Measurements from ENCODE around the gene SCAPER. TPM values are rescaled to one million over a fixed set of nuclear protein-coding genes. Genes with fewer than 3 reads are reported as not detected.

SCAPER gene
- total RNA-seq, 2 donors from 2014 or later: 27.9 to 32.1 TPM

- intact Hi-C loops (cut with DNase I): no loop called here
These were observed 506.6 kb downstream of the SCAPER start for GRCh38 chr15:76398317-76399104.

GRCh38 chr15:76393614-76394013 is 511.5 kb downstream of the SCAPER start:
- no peak for DNase-seq (ENCODE audit: low spot score)
- intact Hi-C loops (cut with DNase I): no loop called here

More at GRCh38 chr15:76398317-76399104, 506.6 kb downstream of the SCAPER start:
- no peak for DNase-seq (ENCODE audit: low spot score)

- intact Hi-C loops (cut with DNase I): no loop called here
- no peak for DNase-seq (ENCODE audit: low spot score)
These were observed 513.3 kb downstream of the SCAPER start for GRCh38 chr15:76391847-76392246.

GRCh38 chr15:76391309-76391708 is 513.8 kb downstream of the SCAPER start:
- intact Hi-C loops (cut with DNase I): no loop called here
- DNase-seq (ENCODE audit: low spot score): no peak

GRCh38 chr15:76390571-76390970 is 514.6 kb downstream of the SCAPER start:
- DNase-seq (ENCODE audit: low spot score): no peak
- intact Hi-C loops (cut with DNase I): no loop called here

GRCh38 chr15:76386926-76387325 is 518.2 kb downstream of the SCAPER start:
- DNase-seq (ENCODE audit: low spot score): no peak
- intact Hi-C loops (cut with DNase I): no loop called here

GRCh38 chr15:76386178-76386577 is 519.0 kb downstream of the SCAPER start:
- DNase-seq (ENCODE audit: low spot score): no peak
- intact Hi-C loops (cut with DNase I): no loop called here

GRCh38 chr15:76384409-76384808 is 520.7 kb downstream of the SCAPER start:
- intact Hi-C loops (cut with DNase I): no loop called here
- no peak for DNase-seq (ENCODE audit: low spot score)

GRCh38 chr15:76382987-76383728 is 522.0 kb downstream of the SCAPER start:
- DNase-seq (ENCODE audit: low spot score): no peak
- intact Hi-C loops (cut with DNase I): no loop called here

- DNase-seq (ENCODE audit: low spot score): no peak
These were observed 523.8 kb downstream of the SCAPER start for GRCh38 chr15:76381366-76381765.

GRCh38 chr15:76380249-76380648 is 524.9 kb downstream of the SCAPER start:
- no peak for DNase-seq (ENCODE audit: low spot score)
- intact Hi-C loops (cut with DNase I): no loop called here

More at GRCh38 chr15:76381366-76381765, 523.8 kb downstream of the SCAPER start:
- intact Hi-C loops (cut with DNase I): no loop called here

- DNase-seq (ENCODE audit: low spot score): no peak
- intact Hi-C loops (cut with DNase I): no loop called here
These were observed 526.4 kb downstream of the SCAPER start for GRCh38 chr15:76378691-76379090.

- intact Hi-C loops (cut with DNase I): no loop called here
- no peak for DNase-seq (ENCODE audit: low spot score)
These were observed 527.4 kb downstream of the SCAPER start for GRCh38 chr15:76377751-76378150.

GRCh38 chr15:76377217-76377616 is 527.9 kb downstream of the SCAPER start:
- DNase-seq (ENCODE audit: low spot score): no peak
- intact Hi-C loops (cut with DNase I): no loop called here

GRCh38 chr15:76376816-76377215 is 528.3 kb downstream of the SCAPER start:
- intact Hi-C loops (cut with DNase I): no loop called here
- DNase-seq (ENCODE audit: low spot score): no peak

GRCh38 chr15:76376029-76376428 is 529.1 kb downstream of the SCAPER start:
- DNase-seq (ENCODE audit: low spot score): no peak

GRCh38 chr15:76368122-76368621 is 537.0 kb downstream of the SCAPER start:
- intact Hi-C loops (cut with DNase I): no loop called here
- no peak for DNase-seq (ENCODE audit: low spot score)

More at GRCh38 chr15:76376029-76376428, 529.1 kb downstream of the SCAPER start:
- intact Hi-C loops (cut with DNase I): no loop called here

GRCh38 chr15:76366714-76367113 is 538.4 kb downstream of the SCAPER start:
- intact Hi-C loops (cut with DNase I): no loop called here
- no peak for DNase-seq (ENCODE audit: low spot score)

GRCh38 chr15:76363251-76363650 is 541.9 kb downstream of the SCAPER start:
- no peak for DNase-seq (ENCODE audit: low spot score)
- intact Hi-C loops (cut with DNase I): no loop called here

GRCh38 chr15:76360416-76360815 is 544.7 kb downstream of the SCAPER start:
- DNase-seq (ENCODE audit: low spot score): no peak
- intact Hi-C loops (cut with DNase I): no loop called here

All from posterior vena cava (tissue), 2 donors.